ENCODE data around the gene SDF2.

- no peak for TF ChIP-seq CTCF (conservative IDR thresholded peaks at IDR 0.05 in 1 of 2, IDR thresholded peaks at IDR 0.05 in 1 of 2; ENCODE audit: extremely low read depth in 1 of 2, insufficient read depth in 1 of 2, low read depth in 1 of 2, low read length in 2 of 2)
- TF ChIP-seq EZH2 (IDR thresholded peaks at IDR 0.05; ENCODE audit: borderline replicate concordance, low read length), result no peak
These were observed 20.1 kb downstream of the SDF2 start for GRCh38 chr17:28641579-28641978.

Measured in mammary epithelial cell (primary cell).